Measurements from ENCODE around the gene GAA.

Gene GAA

GRCh38 chr17:80169107-80169506 is 67.7 kb downstream of the GAA start:
- H3K27ac ChIP-seq = no peak overlapping the region
- no peak for DNase-seq (ENCODE audit: low read depth, low spot score)
